ENCODE results near the gene SSH2.
A peak's percentile ranks its signal among the peaks of the same experiment; 100 is the strongest.
"Not testable (repeated sequence)": the region's sequence is repeated elsewhere in the genome, so short reads cannot be mapped to it uniquely, and the experiment has no call there.

SSH2 gene

DNA sequence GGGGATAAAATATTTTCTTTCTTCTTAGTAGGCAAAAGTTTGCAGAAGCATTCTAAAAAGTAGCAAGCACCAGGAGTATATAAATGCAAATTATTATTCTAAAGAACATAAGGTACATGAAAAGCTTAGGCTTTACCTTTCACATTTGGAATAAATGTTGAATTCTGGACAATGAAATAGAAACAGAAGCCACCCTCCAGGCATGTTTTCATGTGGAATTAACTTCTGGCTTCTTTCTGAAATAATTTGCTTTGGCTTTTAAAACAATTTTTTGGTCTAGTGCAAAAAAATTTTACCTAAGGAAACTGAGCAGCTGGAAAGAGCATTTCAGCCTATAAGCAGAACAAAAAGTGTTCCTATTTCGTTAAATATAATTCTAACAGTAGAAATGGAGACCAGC is 197.8 kb downstream of the SSH2 start:
- no peak for DNase-seq

DNA sequence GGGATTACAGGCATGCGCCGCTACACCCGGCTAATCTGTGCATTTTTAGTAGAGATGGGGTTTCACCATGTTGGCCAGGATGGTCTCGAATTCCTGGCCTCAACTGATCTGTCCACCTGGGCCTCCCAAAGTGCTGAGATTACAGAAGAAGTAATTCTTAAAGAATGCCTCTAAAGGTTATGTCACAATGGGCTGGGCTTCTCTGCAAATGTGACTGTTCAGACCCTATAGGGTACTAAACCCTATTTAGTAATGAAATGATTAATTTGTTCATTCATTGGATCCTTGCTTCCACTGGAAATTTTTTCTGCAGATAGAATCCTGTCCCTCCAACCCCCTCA is 198.5 kb downstream of the SSH2 start:
- no peak for DNase-seq

DNA sequence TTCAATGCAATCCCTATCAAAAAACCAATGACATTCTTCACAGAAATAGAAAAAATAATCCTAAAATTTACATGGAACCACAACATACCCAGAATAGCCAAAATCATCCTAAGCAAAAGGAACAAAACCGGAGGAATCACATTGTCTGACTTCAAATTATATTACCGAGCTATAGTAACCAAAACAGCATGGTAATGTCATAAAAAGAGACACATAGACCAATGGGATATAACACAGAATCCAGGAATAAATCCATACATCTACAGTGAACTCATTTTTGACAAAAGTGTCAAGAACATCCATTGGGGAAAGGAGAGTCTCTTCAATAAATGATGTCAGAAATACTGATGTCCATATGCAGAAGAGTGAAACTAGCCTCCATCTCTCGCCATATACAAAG is 201.5 kb downstream of the SSH2 start:
- DNase-seq: no peak

DNA sequence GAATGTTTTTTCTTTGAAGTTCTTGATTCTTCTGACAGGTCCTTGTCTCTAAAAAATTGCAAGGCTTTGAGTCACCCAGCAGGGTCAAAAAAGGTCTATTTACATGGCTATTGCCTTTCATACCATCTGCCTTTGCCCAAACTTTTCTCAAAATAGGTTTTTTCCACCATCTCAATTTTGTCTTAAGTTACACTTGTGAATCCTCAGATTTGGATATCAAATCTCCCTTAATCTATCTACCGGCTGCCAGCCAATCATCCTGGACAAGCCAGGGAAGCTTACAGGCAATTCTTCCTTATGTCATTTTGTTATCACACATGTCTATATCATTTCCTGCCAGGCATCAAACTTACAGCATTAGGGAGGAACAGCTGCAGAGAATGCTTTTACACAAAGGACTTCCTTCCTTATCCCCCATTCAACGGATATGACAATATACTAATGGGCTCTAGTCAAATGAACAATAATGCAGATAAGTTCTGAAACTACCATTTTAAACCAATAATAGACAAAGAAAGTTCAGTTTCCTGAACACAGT is 203.2 kb downstream of the SSH2 start:
- no peak for DNase-seq

DNA sequence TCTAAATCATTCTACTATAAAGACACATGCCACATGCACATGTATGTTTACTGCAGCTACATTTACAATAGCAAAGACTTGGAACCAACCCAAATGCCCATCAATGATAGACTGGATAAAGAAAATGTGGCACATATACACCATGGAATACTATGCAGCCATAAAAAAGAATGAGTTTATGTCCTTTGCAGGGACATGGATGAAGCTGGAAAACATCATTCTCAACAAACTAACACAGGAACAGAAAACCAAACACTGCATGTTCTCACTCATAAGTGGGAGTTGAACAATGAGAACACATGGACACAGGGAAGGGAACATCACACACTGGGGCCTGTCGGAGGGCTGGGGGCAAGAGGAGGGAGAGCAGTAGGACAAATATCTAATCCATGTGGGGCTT is 204.6 kb downstream of the SSH2 start:
- DNase-seq: not testable (repeated sequence)

DNA sequence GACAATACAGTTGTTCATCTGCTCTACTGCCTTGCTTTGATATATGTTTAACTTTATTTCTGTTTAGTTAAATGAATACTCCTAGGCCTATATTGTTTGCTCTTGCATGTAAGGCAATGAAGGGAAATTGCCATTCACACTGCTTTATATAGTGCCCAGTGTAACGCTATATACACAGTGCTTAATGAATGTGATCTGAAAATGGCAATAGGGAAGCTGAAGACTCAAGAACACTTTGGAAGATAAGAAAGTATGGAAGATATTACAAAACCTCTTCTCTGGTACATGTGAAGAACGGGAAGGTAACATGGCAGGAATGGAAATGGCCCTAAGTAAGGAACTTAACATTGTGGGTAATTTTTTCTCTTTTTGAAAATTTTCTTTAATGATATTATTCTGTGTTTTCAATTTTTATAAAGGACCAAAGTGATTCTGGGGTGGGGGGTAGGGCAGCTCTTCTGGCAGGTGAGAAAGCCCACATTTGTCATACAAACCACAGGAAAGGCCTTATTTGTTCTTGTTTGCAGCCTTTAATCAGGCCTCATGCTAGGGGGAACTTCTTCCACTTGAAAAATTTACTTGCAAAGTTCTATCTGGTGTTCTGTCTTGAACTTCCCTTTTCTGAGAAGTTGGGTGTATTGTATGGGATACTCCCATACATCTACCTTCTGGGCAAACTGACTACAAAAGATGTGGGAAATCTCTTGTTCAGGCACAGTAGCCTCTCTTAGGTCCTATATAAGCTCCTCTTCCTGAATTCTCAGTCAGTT is 206.6 kb downstream of the SSH2 start:
- no peak for DNase-seq

DNA sequence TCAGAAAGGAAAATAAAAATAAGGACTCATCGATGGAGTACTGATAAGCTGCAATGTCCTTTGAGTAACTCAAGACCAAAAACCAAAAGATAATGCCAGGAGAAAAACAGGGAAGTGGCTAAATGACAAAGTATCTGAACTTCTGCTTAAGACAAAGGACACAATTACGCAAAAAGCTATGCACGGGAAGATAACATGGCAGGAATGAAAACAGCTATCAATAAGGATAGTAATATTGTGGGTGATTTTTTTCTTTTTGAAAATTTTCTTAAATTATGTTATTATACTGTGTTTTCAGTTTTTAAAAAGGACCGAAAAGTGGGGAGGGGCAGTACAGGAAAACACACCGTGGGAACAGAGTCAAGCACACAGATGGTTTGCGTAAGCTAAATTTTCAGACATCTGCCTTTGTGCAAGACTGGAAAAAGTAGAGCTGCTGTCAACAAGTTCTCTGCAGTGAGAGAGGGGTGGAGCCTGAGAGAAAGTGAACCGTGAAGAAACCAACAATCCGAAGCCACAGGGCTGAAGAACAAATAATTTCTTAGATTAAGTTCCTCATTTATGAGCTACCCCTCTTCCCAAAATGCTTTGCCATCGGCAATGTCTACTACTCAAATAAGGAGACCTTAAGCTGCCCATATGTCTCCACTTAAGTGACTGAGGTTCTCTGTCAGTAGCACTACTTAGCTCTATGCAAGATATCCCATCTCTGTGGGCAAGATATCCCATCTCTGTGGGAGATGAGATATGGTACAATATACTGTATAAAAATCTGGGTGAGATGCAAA is 207.4 kb downstream of the SSH2 start:
- DNase-seq: peak; percentile 31

DNA sequence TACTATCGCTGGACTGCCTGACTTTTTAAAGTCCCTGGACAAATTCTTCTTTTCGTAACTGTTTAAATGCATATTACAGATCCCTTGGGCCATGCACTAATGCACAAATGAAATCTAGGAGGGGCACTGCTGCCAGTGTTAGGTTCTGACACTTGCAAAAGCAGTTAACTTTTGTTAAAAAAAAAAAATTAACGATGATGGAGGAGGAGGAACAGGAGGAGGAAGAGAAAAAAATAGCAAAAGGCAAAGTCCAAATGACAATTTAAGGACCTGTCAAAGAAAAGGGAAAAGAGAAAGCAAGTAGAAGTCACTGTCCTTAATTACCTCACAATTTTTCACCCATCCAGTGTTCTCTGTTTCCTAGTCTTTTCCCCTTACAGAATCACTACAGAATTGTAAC is 209.5 kb downstream of the SSH2 start:
- no peak for DNase-seq

DNA sequence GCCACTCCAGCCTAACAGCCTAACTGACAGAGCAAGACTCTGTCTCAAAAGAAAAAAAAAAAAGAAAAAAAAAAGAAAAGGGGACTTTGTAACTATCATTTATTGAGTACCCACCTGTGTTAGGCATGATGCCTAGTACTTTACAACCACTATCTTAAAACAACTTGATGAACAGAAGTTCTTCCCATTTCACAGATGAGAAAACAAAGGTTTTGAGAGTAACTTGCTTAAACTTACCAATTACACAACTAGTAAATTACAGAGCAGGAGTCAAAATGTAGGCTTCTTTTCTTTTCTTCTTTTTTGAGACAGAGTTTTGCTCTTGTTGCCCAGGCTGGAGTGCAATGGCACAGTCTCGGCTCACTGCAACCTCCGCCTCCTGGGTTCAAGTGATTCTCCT is 210.6 kb downstream of the SSH2 start:
- no peak for DNase-seq

DNA sequence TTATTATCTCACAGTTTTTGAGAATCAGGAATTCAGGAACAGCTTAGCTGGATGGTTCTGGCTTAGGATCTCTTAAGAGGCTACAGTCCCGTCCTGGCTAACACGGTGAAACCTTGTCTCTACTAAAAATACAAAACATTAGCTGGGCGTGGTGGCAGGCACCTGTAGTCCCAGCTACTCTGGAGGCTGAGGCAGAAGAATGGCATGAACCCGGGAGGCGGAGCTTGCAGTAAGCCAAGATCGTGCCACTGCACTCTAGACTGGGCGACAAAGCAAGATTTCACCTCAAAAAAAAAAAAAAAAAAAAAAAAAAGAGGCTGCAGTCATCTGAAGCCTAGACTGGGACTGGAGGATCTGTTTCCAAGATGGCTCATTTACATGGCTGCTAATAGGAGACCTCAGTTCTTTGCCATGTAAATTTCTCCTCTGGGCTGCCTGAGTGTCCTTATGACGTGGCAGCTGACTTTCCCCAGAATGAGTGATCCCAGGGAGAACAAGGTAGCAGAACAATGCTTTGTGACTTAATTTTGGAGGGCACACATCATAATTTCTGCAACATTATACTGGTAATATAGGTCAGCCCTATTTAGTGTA is 211.5 kb downstream of the SSH2 start:
- no peak for DNase-seq

DNA sequence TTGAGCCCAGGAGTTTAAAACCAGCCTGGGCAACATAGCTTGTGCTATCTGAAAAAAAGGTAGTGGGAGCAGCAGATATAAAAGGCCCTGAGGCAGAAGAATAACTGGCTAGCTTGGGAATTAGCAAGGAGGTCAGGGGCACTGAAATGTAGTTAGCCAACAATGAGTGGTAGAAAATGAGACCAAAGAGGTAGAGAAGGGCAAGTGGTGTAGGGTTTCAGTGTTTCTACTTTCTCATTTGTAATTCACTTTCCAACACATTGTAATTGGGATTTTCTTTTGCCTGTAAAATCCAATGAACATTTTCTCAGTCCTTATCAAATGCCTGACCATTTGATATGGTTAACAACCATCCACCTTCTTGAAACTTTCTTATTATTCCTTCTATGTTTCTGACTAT is 212.2 kb downstream of the SSH2 start:
- no peak for DNase-seq

DNA sequence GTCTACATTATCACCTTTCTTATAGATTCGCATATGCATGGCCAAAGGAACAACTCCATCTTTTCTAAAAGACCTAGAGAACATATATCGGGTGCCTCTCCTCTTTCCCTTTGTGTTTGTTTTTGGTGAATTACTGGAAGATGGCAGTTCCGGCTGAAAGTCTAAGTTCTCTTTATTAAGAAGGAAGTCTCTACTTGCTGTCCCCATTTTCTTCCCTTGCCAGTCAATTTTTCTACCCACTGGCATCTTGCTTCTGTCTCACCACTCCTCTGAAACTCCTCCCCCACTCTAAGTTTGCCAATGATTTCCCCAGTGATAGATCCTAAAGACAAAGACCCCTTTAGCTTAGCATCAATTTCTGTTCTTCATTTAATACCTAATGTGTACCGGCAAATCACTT is 213.5 kb downstream of the SSH2 start:
- DNase-seq: no peak

DNA sequence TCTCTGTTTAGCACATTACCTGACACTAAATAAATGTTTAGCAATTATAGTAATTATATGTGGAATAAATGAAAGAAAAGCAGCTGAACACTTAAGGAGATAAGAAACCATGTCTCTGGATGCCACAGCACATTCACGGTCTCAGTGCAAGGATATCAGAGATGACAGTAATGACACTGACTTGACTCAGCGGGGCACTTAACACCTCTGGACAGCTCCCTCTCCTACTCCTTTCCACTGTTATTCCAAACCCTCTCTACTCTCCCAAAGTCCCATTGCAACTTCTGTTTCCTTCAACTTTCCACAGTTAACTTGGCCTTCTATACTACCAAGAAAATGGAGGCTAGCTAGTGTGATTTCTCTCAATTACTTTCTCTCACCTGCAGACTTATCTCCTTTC is 214.3 kb downstream of the SSH2 start:
- no peak for DNase-seq

DNA sequence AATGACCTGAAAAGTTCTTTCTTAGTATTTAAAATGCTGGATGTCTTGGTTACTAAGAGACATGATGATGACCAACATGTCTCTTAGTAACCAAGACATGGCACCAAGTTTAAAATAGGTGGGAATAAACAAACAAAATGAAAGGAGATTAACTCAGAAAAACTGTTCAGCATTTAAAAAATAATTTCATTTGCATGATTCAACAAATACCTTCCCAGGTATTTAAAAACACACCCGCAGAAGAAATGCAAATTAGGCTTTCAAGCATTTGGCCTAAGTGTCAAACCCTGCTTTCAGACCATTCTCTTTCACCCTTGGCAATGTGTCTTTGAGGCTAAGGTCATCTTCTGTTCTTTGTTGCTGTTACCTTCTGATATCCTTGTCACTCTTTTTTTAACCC is 215.9 kb downstream of the SSH2 start:
- no peak for DNase-seq

DNA sequence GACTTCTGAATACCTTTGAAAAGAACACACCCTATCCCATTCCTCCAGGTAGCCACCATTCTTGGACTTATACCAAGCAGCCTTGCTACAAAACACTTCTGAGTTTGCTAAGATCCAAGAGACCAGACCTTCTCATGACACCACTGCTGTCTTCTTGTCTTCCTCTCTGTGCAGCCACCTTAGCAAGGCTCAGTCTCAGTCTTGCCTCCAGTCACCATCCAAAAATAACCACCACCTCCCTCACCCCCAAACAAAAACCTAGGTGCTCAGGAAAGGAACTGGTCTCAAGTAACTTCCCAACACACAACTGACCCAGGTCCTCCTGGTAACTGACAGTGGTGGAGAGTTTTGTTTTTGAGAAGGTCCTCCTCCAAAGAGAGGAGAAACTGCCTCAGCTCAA is 216.4 kb downstream of the SSH2 start:
- no peak for DNase-seq

DNA sequence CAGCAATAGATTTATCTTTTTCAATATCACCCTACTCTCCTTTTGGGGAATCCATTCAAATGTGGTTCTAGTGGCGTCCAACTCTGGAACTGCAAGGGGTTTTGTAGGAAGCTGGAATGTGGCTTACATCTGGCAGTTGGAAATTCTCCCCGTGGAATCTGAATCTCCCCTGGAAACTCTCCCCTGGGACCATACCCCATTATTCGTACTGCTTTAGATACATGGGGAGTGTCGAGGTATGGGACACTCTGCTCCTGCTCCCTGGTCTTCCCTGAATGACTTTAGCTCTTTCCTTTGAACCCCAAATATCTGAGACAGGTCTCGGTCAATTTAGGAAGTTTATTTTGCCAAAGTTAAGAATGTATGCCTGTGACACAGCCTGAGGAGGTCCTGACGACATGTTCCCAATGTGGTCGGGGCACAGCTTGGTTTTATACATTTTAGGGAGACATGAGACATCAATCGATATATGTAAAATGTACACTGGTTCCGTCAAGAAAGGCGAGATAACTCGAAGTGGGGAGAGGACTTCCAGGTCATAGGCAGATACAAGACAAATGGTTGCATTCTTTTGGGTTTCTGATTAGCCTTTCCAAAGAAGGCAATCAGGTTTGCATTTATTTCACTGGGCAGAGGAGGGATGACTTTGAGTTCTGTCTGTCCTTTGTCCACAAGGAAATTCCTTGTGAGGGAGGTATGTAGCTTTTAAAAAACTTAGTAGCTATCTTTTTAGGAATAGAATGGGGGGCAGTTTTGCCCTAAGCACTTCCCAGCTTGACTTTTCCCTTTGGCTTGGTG is 218.2 kb downstream of the SSH2 start:
- DNase-seq: no peak

DNA sequence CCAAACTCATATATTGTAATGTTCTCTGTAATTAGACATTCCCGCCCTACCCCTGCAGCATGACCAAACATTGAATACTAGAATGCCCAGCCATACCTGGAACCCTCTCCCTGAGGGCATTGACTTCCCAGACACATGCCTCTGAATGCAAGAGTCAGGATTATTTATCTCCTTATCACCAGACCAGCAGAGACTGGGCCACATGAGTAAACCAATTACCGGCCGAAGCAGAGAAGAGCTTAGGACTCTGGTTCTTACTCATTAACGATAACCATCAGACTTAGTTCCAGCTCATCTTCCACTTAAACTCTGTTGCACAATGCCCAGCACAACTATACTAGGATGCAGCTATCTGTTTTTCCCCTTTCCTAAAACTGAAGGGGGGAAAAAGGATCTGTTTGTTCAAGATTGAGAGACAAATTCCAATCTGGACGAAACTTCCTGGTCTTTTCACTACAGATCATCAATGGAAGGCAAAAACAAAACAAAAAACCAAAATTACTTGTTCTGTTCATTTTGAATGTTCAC is 219.1 kb downstream of the SSH2 start:
- no peak for DNase-seq

DNA sequence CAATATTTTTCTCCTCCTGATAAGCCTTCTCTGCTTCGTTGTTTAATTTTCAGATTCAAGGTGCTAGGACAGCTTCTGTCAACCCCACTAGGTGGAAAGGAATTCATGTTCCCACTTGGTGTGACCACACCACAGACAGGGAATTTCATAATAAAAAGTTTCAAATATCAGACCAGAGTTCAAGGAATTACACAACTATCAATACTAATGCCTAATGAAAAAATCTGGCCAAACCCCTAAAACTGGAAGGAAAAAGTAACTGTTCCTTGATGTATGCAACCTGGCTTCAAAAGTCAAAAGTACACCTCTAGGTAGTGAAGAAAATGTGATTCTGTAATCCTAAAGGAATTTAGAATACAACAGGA is 219.5 kb downstream of the SSH2 start:
- DNase-seq: no peak

DNA sequence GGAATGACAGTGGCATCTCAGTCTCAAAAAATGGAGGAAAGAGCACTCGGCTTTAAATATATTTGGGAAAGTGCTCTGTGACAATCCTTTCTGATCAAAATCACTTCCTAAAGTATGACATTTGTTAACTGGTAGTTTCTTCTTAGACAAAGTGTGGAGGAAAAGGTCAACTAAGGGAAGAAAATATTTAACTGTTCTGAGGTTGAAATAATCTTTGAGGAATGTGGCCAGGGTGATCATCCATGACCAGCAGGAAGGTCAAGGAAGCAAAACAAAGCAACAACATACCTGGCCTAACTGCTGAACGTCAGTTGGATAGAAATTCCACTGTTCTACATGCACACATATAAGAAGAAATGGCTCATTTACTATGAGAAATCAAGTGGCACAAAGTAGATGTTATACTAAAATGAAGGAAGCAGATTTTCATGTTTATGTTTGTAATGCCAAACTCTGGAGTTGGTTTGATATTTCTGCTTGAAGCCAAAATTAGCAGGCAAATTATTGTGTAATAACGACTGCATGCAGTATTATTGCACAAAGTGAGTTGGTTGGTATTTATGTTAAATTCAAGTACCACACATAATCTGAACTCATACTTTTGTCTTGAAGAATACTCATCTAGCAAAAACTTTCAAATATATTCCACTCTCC is 220.0 kb downstream of the SSH2 start:
- DNase-seq: no peak

DNA sequence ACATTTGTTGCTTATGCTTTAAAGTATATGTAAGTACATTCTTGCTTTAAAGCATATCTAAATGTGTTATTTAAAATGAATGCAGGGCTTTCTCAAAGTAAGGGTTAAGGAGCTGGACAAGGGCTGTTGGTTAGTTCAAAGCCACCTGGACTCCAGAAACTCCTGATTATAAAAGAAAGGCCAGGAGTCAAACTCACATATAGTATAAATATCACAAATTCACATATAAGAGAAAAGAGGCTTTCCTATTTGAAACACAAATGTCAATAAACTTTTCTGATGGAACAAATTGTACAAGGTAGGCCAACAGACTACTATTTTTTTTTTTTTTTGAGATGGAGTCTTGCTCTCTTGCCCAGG is 222.8 kb downstream of the SSH2 start:
- no peak for DNase-seq

DNA sequence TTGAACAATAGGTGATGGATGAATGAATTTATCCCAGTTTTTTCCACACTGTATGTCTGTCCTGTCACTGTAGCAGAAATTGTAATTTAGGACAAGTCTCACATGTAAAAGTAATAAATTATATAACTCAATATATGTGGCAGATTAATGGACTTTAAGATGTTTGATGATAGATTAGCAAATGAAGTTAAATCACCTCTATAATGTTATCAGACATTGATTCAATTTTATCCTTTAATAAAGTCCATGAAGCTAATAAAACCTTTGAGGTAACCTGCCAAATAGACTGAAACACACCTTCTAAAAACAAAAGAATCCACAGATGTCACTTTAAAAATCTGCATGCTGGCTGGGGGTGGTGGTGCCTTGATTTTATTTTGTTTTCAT is 224.0 kb downstream of the SSH2 start:
- DNase-seq: no peak

DNA sequence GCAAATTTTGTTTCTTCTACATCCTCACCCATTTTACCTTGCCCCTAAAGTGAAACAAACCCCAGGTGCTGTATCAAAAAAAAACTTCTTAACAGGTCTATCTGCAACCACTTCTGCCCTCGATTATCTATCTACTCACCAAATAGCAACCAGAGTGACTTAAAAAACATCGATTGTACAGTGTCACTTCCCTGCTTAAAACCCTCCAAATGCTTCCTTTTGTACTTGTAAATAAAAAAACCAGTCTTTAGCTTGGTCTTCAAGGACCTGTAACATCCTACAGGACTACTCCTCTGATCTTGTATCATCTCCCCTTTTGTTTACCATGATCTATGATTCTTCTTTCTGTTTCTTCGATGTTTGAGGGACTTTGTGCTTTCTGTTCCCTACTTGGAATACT is 224.6 kb downstream of the SSH2 start:
- no peak for DNase-seq

DNA sequence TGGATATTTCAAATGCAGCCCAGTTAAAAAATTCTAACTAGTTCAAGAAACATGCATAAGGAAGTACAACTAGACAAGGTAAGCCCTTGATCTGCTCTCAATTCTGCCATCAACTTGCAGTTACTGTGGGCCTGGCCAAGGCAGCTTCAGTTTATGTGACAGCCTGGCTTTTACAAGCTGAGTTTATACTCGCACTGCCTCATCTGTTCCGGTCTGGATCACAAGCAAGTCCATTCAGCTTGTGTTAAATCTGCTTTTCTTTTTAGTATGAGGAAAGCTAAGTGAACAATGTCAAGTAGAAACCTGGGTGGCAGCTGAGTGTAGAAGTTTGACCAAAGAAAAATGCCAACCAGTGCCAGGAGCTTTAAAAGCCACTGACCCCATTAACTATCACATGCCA is 230.7 kb downstream of the SSH2 start:
- DNase-seq: peak; percentile 7

All from DMS79 (cell line).